Stimulated activated naive CD8-positive, alpha-beta T cell treated with anti-CD3 and anti-CD28 coated beads, Interleukin-15, amount 100 ng/mL, for 72 hours (primary cell): ENCODE results near the gene PTPRG.

Experiments
- ATAC-seq: fragments of 150-1000 bp; cut with Tn5 transposase; 2 replicates; pipeline ENCODE4 v1.10.0; 2021; ENCODE audit warnings: mild to moderate bottlenecking, moderate library complexity
- DNase-seq, 2 donors: peaks; one replicate each; pipeline ENCODE4 v3.0.0; 2021 to 2022
- H3K27ac Mint-ChIP-seq, 2 donors: one replicate each; pipeline ENCODE4 v1.8.0; 2022; ENCODE audit warnings: mild to moderate bottlenecking in 2 of 2, mixed read lengths in 2 of 2, moderate library complexity in 2 of 2
- H3K27me3 Mint-ChIP-seq: one replicate; pipeline ENCODE4 v1.8.0; 2022; ENCODE audit warnings: mixed read lengths
- H3K4me1 Mint-ChIP-seq: one replicate; pipeline ENCODE4 v1.8.0; 2022; ENCODE audit warnings: mild to moderate bottlenecking, mixed read lengths
- H3K4me3 Mint-ChIP-seq, 2 donors: one replicate each; pipeline ENCODE4 v1.8.0; 2022; ENCODE audit warnings: mild to moderate bottlenecking in 2 of 2, mixed read lengths in 2 of 2, moderate library complexity in 1 of 2
- H3K9me3 Mint-ChIP-seq, 2 donors: one replicate each; pipeline ENCODE4 v1.8.0; 2022; ENCODE audit warnings: mixed read lengths in 2 of 2

Gene PTPRG

GRCh38 chr3:62248734-62249483 is 687.5 kb downstream of the PTPRG start:
- H3K27ac Mint-ChIP-seq = no peak overlapping the region
- no peaks in the 10 kb centered on the region for H3K9me3 Mint-ChIP-seq
- no peaks in the 10 kb centered on the region for H3K4me1 Mint-ChIP-seq
- peaks cover 22% of the 10 kb centered on the region for H3K27me3 Mint-ChIP-seq
- DNase-seq (no peak), ATAC-seq (no peak)
- no peak overlapping the region for H3K4me3 Mint-ChIP-seq

DNA sequence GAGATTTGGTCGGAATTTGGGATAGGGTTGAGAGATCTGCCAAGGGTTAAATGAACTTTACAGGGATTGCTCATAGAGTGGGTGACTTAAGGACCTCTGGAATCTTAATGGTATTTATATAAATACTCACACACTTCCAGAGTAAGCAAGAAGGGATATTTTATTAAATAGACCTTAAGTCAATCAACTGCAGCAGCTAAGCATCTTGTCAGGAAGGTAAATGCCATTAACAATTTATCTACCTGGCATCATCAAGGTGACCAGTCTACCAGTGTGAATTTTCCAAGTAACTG is 688.1 kb downstream of the PTPRG start:
- H3K4me1 Mint-ChIP-seq = no peaks in the 10 kb centered on the region
- ATAC-seq (no peak), DNase-seq (no peak)
- H3K27me3 Mint-ChIP-seq = peaks cover 22% of the 10 kb centered on the region
- no peaks in the 10 kb centered on the region for H3K9me3 Mint-ChIP-seq
- no peak overlapping the region for H3K4me3 Mint-ChIP-seq
- H3K27ac Mint-ChIP-seq = no peak overlapping the region

GRCh38 chr3:62249855-62250543 is 688.6 kb downstream of the PTPRG start:
- no peaks in the 10 kb centered on the region for H3K4me1 Mint-ChIP-seq
- peaks cover 16% of the 10 kb centered on the region for H3K27me3 Mint-ChIP-seq
- no peak overlapping the region for H3K27ac Mint-ChIP-seq
- no peak for ATAC-seq
- no peaks in the 10 kb centered on the region for H3K9me3 Mint-ChIP-seq
- no peak for DNase-seq
- H3K4me3 Mint-ChIP-seq = no peak overlapping the region

DNA sequence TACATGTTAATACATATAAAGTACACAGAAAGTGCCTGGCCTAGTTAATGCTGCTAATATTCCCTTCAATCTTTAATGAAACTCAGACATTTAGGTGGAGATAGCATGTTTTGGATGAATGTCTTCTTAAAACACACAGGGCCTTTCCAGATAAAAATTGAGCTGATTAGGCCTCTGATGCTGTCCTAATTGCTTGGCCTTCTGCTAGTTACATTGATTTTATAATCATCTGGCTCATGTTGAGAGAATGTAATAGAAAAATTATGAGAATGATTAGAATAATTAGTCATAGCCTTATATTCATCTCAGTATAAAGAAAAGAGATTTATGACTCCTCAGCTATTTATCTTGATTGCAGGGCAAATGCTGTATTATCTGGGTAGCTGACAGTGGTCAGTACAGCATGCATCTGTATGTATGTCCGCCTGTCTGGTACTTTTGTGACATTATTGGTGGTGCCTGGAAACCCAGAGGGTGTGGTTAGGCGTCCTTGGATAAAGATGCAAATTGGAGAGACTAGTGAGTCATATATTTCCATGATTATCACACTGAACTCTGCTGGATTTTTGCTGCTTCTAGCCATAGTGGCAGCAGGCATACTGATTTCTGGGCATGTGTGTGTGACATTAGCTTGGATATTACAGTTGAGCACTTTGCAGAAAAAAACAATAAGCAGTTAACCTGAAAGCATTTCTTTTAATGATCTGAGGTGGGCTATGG is 691.2 kb downstream of the PTPRG start:
- no peaks in the 10 kb centered on the region for H3K4me1 Mint-ChIP-seq
- ATAC-seq (no peak), DNase-seq (no peak)
- H3K4me3 Mint-ChIP-seq = no peak overlapping the region
- peaks cover 5% of the 10 kb centered on the region for H3K27me3 Mint-ChIP-seq
- H3K9me3 Mint-ChIP-seq = no peaks in the 10 kb centered on the region
- no peak overlapping the region for H3K27ac Mint-ChIP-seq

DNA sequence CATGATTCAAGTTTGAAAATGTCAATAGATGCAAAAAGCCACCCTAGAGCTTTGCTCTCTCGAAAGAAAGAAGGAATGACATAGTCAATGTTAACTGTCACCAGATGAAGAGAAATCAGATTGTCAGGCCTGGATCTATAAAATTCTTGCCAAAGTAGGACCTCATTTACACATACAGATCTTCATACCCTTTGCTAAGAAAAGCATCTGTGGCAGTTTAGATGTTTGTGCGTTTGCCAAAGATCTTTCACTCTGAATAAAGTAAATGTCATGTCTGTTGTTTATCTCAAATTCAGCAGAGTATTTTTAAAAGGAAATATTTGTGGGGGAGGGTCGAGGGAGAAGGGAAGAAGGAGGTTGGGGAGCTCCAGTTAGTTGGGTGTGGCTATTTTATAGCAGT is 692.6 kb downstream of the PTPRG start:
- DNase-seq (no peak), ATAC-seq (no peak)
- Mint-ChIP-seq H3K4me3 (no peak overlapping the region), H3K4me1 (no peaks in the 10 kb centered on the region), H3K27me3 (peaks cover 4% of the 10 kb centered on the region), H3K9me3 (no peaks in the 10 kb centered on the region), H3K27ac (no peak overlapping the region)

GRCh38 chr3:62255758-62256157 is 694.4 kb downstream of the PTPRG start:
- ATAC-seq (no peak), DNase-seq (no peak)
- no peak overlapping the region for H3K4me3 Mint-ChIP-seq
- peaks cover 12% of the 10 kb centered on the region for H3K27me3 Mint-ChIP-seq
- no peaks in the 10 kb centered on the region for H3K9me3 Mint-ChIP-seq
- no peak overlapping the region for H3K27ac Mint-ChIP-seq
- H3K4me1 Mint-ChIP-seq = no peaks in the 10 kb centered on the region

- ATAC-seq (no peak), DNase-seq (no peak)
- Mint-ChIP-seq H3K27ac (no peak overlapping the region), H3K4me3 (no peak overlapping the region), H3K27me3 (peaks cover 12% of the 10 kb centered on the region), H3K4me1 (no peaks in the 10 kb centered on the region), H3K9me3 (peaks cover 0 to 4% of the 10 kb centered on the region in 2 donors)
These were observed 698.6 kb downstream of the PTPRG start for GRCh38 chr3:62259924-62260323.

DNA sequence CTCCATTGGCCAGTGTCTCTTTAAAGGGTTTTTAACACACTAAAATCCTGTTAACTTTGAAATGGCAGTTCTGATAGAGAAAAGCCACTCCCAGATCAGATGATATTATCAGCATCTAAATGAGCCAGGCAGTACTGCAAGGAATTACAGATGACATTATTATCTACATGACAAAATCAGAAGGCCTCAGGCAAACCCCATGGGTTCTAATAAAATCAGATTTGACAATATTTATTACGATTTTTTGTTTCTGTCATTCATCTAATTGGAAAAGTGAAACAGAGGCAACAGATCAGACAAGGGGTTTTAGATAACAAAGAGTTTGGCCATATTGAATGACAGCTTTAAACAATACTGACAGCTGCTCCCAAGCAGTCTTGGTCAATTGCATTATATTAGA is 699.3 kb downstream of the PTPRG start:
- peaks cover 0 to 4% of the 10 kb centered on the region in 2 donors for H3K9me3 Mint-ChIP-seq
- DNase-seq (no peak), ATAC-seq (no peak)
- H3K27me3 Mint-ChIP-seq = peaks cover 12% of the 10 kb centered on the region
- H3K27ac Mint-ChIP-seq = peak overlapping the region in 1 of 2 donors; percentile 70
- no peaks in the 10 kb centered on the region for H3K4me1 Mint-ChIP-seq
- no peak overlapping the region for H3K4me3 Mint-ChIP-seq

GRCh38 chr3:62261121-62261520 is 699.8 kb downstream of the PTPRG start:
- DNase-seq (no peak), ATAC-seq (no peak)
- Mint-ChIP-seq H3K27ac (peak overlapping the region in 1 of 2 donors; percentile 70), H3K27me3 (peaks cover 12% of the 10 kb centered on the region), H3K4me3 (no peak overlapping the region), H3K4me1 (no peaks in the 10 kb centered on the region), H3K9me3 (peaks cover 0 to 4% of the 10 kb centered on the region in 2 donors)

DNA sequence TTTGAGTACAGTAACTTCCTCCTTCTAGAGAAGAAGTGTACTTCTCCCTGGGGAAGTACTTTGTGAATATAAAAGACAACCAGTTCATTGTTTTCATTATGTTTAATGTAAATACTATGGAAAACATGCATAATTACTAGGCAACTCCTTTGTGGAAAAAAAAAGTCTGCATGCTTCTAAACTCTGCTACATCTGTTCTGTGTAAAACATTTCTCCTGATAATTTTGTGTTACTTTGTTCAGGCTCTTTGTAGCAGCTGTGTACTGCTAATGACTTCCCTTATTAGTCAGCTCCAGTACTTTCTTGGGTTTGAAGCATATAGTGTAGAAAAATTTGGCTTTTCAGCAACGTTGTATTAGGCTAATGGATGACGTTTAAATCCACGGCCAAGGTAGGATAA is 700.4 kb downstream of the PTPRG start:
- ATAC-seq = no peak
- no peak overlapping the region for H3K4me3 Mint-ChIP-seq
- DNase-seq = no peak
- no peaks in the 10 kb centered on the region for H3K4me1 Mint-ChIP-seq
- peaks cover 12% of the 10 kb centered on the region for H3K27me3 Mint-ChIP-seq
- peaks cover 0 to 4% of the 10 kb centered on the region in 2 donors for H3K9me3 Mint-ChIP-seq
- H3K27ac Mint-ChIP-seq = no peak overlapping the region

DNA sequence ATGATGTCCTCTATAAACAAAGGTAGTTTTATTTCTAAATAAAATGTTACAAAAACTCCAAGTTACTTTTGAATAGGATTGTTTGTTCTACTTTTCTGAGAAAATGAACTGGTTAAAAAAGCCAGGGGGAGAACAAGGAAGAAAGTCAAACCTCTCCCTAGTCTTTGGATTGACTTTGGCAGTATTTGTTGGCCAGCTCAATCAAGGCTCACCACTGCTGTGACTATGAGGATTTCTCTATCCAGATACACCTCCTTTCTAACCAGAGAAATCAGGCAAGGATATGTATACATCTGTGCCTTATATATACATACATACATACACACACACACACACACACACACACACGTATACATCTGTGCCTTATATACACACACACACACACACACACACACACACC is 704.2 kb downstream of the PTPRG start:
- peaks cover 0 to 4% of the 10 kb centered on the region in 2 donors for H3K9me3 Mint-ChIP-seq
- ATAC-seq (no peak), DNase-seq (no peak)
- H3K27me3 Mint-ChIP-seq = no peaks in the 10 kb centered on the region
- no peaks in the 10 kb centered on the region for H3K4me1 Mint-ChIP-seq
- no peak overlapping the region for H3K4me3 Mint-ChIP-seq
- no peak overlapping the region for H3K27ac Mint-ChIP-seq

DNA sequence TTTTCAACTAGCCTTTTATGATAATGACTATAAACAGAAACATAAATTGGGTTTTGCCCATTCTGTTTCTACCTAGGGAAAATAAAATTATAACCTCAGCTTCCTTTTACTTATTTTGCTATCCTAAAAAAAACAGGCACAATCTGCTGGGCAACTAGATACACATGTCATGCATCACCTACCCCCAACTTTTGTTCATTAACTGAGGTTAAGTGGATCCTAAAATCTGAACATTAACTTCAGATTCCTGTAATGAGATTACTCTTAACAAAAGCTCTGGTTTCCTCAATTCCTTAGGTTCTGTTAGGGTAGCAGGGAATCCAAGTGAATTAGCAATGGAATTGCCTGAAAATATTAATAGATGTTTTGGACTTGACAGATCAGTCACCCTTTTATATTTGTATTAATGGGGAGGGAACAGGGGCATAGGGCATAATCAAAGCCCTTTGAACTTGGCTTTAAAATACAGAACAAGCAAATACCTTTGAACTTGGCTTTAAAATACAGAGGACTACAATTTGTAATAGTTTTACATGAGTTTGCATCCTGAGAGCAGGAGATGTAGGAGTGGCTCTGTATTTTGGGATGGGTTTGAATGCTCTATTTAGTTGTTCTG is 705.4 kb downstream of the PTPRG start:
- H3K9me3 Mint-ChIP-seq = peaks cover 0 to 4% of the 10 kb centered on the region in 2 donors
- ATAC-seq = no peak
- H3K27ac Mint-ChIP-seq = no peak overlapping the region
- no peaks in the 10 kb centered on the region for H3K27me3 Mint-ChIP-seq
- no peaks in the 10 kb centered on the region for H3K4me1 Mint-ChIP-seq
- no peak for DNase-seq
- no peak overlapping the region for H3K4me3 Mint-ChIP-seq

GRCh38 chr3:62276658-62277180 is 715.3 kb downstream of the PTPRG start:
- no peak for DNase-seq
- Mint-ChIP-seq H3K9me3 (no peaks in the 10 kb centered on the region), H3K4me1 (no peaks in the 10 kb centered on the region), H3K27ac (no peak overlapping the region), H3K4me3 (no peak overlapping the region), H3K27me3 (no peaks in the 10 kb centered on the region)
- ATAC-seq = no peak

- no peak for ATAC-seq
These were observed 716.1 kb downstream of the PTPRG start for GRCh38 chr3:62277450-62277849.

GRCh38 chr3:62277986-62278385 is 716.6 kb downstream of the PTPRG start:
- Mint-ChIP-seq H3K4me3 (no peak overlapping the region), H3K9me3 (no peaks in the 10 kb centered on the region), H3K27ac (no peak overlapping the region), H3K4me1 (no peaks in the 10 kb centered on the region), H3K27me3 (no peaks in the 10 kb centered on the region)
- DNase-seq (no peak), ATAC-seq (no peak)

More at GRCh38 chr3:62277450-62277849, 716.1 kb downstream of the PTPRG start:
- H3K4me1 Mint-ChIP-seq = no peaks in the 10 kb centered on the region
- no peak overlapping the region for H3K27ac Mint-ChIP-seq
- DNase-seq = no peak
- H3K27me3 Mint-ChIP-seq = no peaks in the 10 kb centered on the region
- no peak overlapping the region for H3K4me3 Mint-ChIP-seq
- no peaks in the 10 kb centered on the region for H3K9me3 Mint-ChIP-seq

DNA sequence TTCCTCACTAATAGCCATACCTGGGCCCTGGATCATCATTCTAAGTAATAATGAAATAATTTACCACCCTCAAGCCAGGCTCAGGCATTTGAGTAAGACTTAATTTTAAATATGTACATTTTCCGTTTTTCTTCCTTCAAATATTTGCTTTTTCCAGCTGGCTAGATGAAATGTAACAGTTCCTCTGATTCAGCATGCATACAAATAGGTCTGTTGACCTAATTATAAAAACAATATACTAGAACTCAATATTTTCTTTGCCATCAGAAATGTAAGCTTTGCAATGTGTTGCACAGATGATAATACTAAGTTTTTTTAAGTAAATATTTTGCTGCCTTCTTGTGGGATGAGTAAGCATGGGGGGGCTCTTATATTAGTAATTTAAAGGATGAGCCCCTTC is 720.4 kb downstream of the PTPRG start:
- ATAC-seq (no peak), DNase-seq (no peak)
- Mint-ChIP-seq H3K27me3 (no peaks in the 10 kb centered on the region), H3K4me1 (no peaks in the 10 kb centered on the region), H3K9me3 (no peaks in the 10 kb centered on the region), H3K27ac (no peak overlapping the region), H3K4me3 (no peak overlapping the region)
